ENCODE measurements around the gene ADGRF3. TPM values are rescaled to one million over a fixed set of nuclear protein-coding genes. Genes with fewer than 3 reads are reported as not detected.
A peak's percentile ranks its signal among the peaks of the same experiment; 100 is the strongest.

Gene ADGRF3
- total and polyA plus RNA-seq, 9 donors: 0.06 to 0.33 (median 0.16) TPM; not detected in 5

DNA sequence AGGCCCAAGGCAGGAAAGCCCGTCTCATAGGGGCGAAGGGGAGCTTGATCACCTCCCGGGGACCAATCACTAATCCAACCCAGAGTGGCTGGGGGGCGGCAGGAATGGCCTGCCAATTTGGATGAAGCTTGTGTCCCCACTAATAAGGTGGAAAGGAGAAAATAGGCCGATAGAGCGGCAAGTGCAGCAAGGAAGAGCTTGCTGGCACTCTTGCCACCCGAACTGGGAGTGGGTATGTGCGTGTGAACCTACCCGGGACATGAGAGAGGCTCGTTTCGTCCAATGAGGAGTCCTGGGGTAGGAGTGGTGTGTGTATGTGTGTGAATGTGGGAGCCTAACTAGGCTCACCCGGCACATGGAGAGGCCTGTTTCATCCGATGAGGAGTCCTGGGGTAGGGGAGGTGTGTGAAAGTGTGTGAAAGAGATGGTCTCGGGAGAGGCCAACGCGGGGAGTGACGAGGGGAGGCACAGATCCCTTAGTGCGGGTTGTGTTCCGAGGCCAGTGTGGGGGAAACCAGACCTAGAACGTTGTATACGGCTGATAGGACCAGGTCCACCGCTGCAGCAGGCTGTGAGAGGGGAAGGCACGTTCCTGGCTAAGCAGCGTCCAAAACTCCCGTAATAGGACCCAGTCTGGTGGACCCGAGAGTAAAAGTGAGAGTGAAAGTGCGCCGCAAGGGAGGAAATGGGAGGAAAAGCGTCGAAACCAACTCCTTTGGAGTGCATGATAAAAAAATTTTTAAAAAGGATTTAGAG is 47.8 kb downstream of the ADGRF3 start:
- H3K9me3 ChIP-seq: no peaks in the 10 kb centered on the region
- peak; percentile 48 to 68 (median 54) for DNase-seq
- H3K36me3 ChIP-seq: no peaks in the 10 kb centered on the region
- TF ChIP-seq CTCF (IDR thresholded peaks at IDR 0.05) (no peak), POLR2A (IDR thresholded peaks at IDR 0.05) (peak; percentile 28)
- WGBS, 3 donors: 3 to 4% (median 3%) methylated on average over 30 of the region's 30 CpGs
- peak overlapping the region; percentile 92 for H3K27ac ChIP-seq
- intact Hi-C loops (cut with DNase I): loop anchor here in 1 of 4 donors (5.0 kb wide), 1 partner anchor 57 kb away; the partner anchor contains the start of genes HADHA and HADHB
- H3K4me1 ChIP-seq (ENCODE audit: insufficient read depth): peaks cover 8% of the 10 kb centered on the region
- H3K27me3 ChIP-seq: no peaks in the 10 kb centered on the region
- peak overlapping the region; percentile 52 for H3K4me3 ChIP-seq

DNA sequence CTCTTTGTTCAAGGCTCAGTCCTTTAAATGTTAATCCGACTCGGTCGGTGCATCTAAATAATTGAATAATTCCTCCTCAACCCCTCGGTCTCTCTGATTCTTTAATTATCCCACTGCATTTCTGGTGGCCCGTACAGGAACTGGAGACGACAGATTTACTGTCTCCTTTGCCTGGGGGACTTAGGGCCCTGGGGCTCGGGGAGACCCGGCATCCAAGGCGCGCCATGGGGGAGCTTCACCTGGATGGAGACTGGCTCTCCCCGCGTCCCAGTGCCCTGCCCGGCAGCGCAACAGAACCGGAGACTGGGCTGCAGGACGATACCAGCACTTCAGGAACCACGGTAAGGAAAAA is 48.3 kb downstream of the ADGRF3 start:
- Histone ChIP-seq H3K27ac (peak overlapping the region; percentile 92), H3K36me3 (no peaks in the 10 kb centered on the region), H3K4me3 (peak overlapping the region; percentile 52), H3K27me3 (no peaks in the 10 kb centered on the region), H3K9me3 (no peaks in the 10 kb centered on the region), H3K4me1 (ENCODE audit: insufficient read depth) (peaks cover 8% of the 10 kb centered on the region)
- intact Hi-C loops (cut with DNase I): loop anchor here in 1 of 4 donors (5.0 kb wide), 1 partner anchor 56 kb away; the partner anchor contains the start of genes HADHA and HADHB
- WGBS, 3 donors: 17 to 23% (median 19%) methylated on average over 17 of the region's 17 CpGs
- no peak for TF ChIP-seq EP300 (IDR thresholded peaks at IDR 0.05)
- no peak for TF ChIP-seq POLR2A (IDR thresholded peaks at IDR 0.05)
- TF ChIP-seq CTCF (IDR thresholded peaks at IDR 0.05): no peak
- DNase-seq: no peak

DNA sequence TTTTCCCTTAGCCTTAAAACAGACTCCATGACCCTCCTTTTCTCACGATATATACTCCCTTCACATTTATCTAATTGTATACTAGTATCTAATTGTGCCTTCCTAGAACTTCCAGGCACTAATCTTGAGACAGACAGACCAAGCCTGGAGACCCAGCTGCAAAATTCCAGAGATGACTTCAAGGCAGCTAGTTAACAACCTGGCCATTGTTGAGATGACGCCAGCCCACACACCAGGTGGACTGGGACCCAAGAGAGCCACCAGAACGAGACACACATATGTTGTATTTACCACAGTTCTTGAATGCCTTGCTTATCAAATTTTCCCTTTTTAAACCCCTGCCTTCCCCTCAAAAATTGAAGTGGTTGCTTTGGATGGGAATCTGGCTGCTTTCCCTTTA is 49.5 kb downstream of the ADGRF3 start:
- Histone ChIP-seq H3K27me3 (no peaks in the 10 kb centered on the region), H3K9me3 (no peaks in the 10 kb centered on the region), H3K4me3 (no peak overlapping the region), H3K27ac (peak overlapping the region in 1 of 2 donors; percentile 92), H3K36me3 (no peaks in the 10 kb centered on the region), H3K4me1 (ENCODE audit: insufficient read depth) (peaks cover 8% of the 10 kb centered on the region)
- WGBS, 3 donors: 56 to 75% (median 73%) methylated on average over 3 of the region's 3 CpGs
- TF ChIP-seq POLR2A (IDR thresholded peaks at IDR 0.05) (no peak), CTCF (IDR thresholded peaks at IDR 0.05) (no peak), EP300 (IDR thresholded peaks at IDR 0.05) (no peak)
- DNase-seq: no peak
- intact Hi-C loops (cut with DNase I): loop anchor here in 1 of 4 donors (5.0 kb wide), 1 partner anchor 55 kb away; the partner anchor contains the start of genes HADHA and HADHB

DNA sequence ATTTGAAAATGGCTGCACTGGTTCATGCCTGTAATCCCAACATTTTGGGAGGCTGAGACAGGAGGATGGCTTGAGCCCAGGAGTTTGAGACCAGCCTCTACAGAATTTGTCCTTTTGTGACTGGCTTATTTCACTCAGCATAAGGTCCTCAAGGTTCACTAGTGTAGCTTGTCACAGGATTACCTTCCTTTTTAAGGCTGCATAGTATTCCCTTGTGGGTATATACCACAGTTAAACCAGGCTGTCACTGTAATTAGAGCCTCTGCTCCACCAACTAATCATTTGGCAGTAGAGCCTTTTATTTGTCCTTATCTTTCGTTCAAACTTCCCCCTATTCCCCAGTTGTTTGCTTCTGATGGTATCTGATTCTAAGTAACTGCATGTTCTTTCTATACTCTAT is 51.1 kb downstream of the ADGRF3 start:
- intact Hi-C loops (cut with DNase I): loop anchor here in 1 of 4 donors (5.0 kb wide), 1 partner anchor 53 kb away; the partner anchor contains the start of genes HADHA and HADHB
- 54 to 81% (median 57%) methylated on average over 1 of the region's 1 CpG for WGBS, 3 donors

More for the DNA sequence above, 51.1 kb downstream of the ADGRF3 start:
- no peaks in the 10 kb centered on the region for H3K36me3 ChIP-seq
- no peaks in the 10 kb centered on the region for H3K27me3 ChIP-seq
- no peak for TF ChIP-seq EP300 (IDR thresholded peaks at IDR 0.05)
- TF ChIP-seq CTCF (IDR thresholded peaks at IDR 0.05): no peak
- no peak for TF ChIP-seq POLR2A (IDR thresholded peaks at IDR 0.05)
- no peaks in the 10 kb centered on the region for H3K9me3 ChIP-seq
- DNase-seq: no peak
- no peak overlapping the region for H3K27ac ChIP-seq
- H3K4me3 ChIP-seq: no peak overlapping the region
- H3K4me1 ChIP-seq (ENCODE audit: insufficient read depth): peaks cover 3% of the 10 kb centered on the region

All from ovary (tissue), 9 donors.